Measurements from ENCODE around the gene GNPDA1. TPM values are rescaled to one million over a fixed set of nuclear protein-coding genes. Genes with fewer than 3 reads are reported as not detected.

Gene GNPDA1
- total RNA-seq, 1 donor from 2014 or later = 89.8 TPM

DNA sequence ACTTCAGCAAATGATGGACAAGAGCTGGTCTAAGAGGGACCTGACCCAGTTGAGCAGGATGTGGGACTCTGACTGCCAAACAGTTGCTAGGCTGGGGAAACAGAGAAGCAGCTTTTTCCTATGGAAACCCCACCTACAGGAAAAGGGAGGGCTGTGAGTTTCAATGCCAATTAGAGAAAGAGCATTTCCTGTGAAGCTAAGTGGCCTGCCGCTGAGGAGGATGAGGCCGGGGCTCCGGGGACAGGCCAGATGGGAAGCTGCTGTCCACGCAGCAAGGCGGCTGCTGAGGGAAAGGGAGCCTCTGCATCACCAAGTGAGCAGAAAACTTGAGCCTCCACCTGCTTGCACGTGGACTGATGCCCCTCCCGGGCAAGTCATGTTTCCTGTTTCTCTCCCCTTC is 54.7 kb downstream of the GNPDA1 start, which contains the start of gene PCDH12:
Gene PCDH12, minus strand, starts transcription at position 90 of the 400 bp plus-strand sequence. CDS start 351 bp downstream, outside the sequence.
- Histone ChIP-seq H3K4me3 (no peak within 1 kb of the TSS), H3K27me3 (no peaks in the 10 kb centered on the region), H3K4me1 (peaks cover 5% of the 10 kb centered on the region), H3F3A (ENCODE audit: low read depth) (no peaks in the 10 kb centered on the region), H3K79me2 (ENCODE audit: low read depth) (no peaks in the 10 kb centered on the region), H4K20me1 (ENCODE audit: low read depth) (no peaks in the 10 kb centered on the region), H3K27ac (no peak within 1 kb of the TSS), H2AFZ (replicated peaks) (no peak within 1 kb of the TSS), H3K36me3 (no peaks in the 10 kb centered on the region), H3K9me3 (ENCODE audit: low read depth) (no peaks in the 10 kb centered on the region), H3K4me2 (no peak within 1 kb of the TSS), H3K9ac (no peak within 1 kb of the TSS)
- H3K4me3 Mint-ChIP-seq = peak within 1 kb of the TSS; percentile 30
- H3K4me1 Mint-ChIP-seq = peaks cover 32% of the 10 kb centered on the region
- peaks cover 6% of the 10 kb centered on the region for H3K27me3 Mint-ChIP-seq (ENCODE audit: insufficient read depth, low read depth)
- DNase-seq (ENCODE audit: low spot score) = no peak
- H3K36me3 Mint-ChIP-seq = no peaks in the 10 kb centered on the region
- H3K27ac Mint-ChIP-seq = peak within 1 kb of the TSS; percentile 57
- no peaks in the 10 kb centered on the region for H3K9me3 Mint-ChIP-seq
- no peak for TF ChIP-seq EZH2 (IDR thresholded peaks at IDR 0.05)

- Mint-ChIP-seq H3K27ac (no peak overlapping the region), H3K9me3 (no peaks in the 10 kb centered on the region)
Observed at GRCh38 chr5:141957367-141957996, 55.3 kb downstream of the GNPDA1 start.

GRCh38 chr5:141954194-141954593 is 58.6 kb downstream of the GNPDA1 start:
- Histone ChIP-seq H3K36me3 (no peaks in the 10 kb centered on the region), H3K4me1 (no peaks in the 10 kb centered on the region), H3K4me2 (no peak overlapping the region), H2AFZ (replicated peaks) (no peak overlapping the region), H3F3A (ENCODE audit: low read depth) (no peaks in the 10 kb centered on the region), H3K79me2 (ENCODE audit: low read depth) (no peaks in the 10 kb centered on the region), H3K4me3 (no peak overlapping the region), H3K27me3 (no peaks in the 10 kb centered on the region), H4K20me1 (ENCODE audit: low read depth) (no peaks in the 10 kb centered on the region), H3K9me3 (ENCODE audit: low read depth) (no peaks in the 10 kb centered on the region), H3K27ac (no peak overlapping the region), H3K9ac (no peak overlapping the region)
- no peak overlapping the region for H3K27ac Mint-ChIP-seq
- no peaks in the 10 kb centered on the region for H3K9me3 Mint-ChIP-seq
- H3K4me1 Mint-ChIP-seq = peaks cover 28% of the 10 kb centered on the region
- TF ChIP-seq EZH2 (IDR thresholded peaks at IDR 0.05) (no peak), CTCF (IDR thresholded peaks at IDR 0.05) (no peak), EZH2phosphoT487 (IDR thresholded peaks at IDR 0.05) (no peak)
- no peak for DNase-seq (ENCODE audit: low spot score)
- peaks cover 4% of the 10 kb centered on the region for H3K27me3 Mint-ChIP-seq (ENCODE audit: insufficient read depth, low read depth)
- no peak overlapping the region for H3K4me3 Mint-ChIP-seq
- no peaks in the 10 kb centered on the region for H3K36me3 Mint-ChIP-seq

More at GRCh38 chr5:141957367-141957996, 55.3 kb downstream of the GNPDA1 start:
- peaks cover 32% of the 10 kb centered on the region for H3K4me1 Mint-ChIP-seq
- H3K27me3 Mint-ChIP-seq (ENCODE audit: insufficient read depth, low read depth) = peaks cover 6% of the 10 kb centered on the region
- Histone ChIP-seq H3K9ac (no peak overlapping the region), H3K36me3 (no peaks in the 10 kb centered on the region), H3K27ac (no peak overlapping the region), H3K4me1 (peaks cover 5% of the 10 kb centered on the region), H3F3A (ENCODE audit: low read depth) (no peaks in the 10 kb centered on the region), H3K79me2 (ENCODE audit: low read depth) (no peaks in the 10 kb centered on the region), H3K27me3 (no peaks in the 10 kb centered on the region), H3K4me2 (no peak overlapping the region), H3K9me3 (ENCODE audit: low read depth) (no peaks in the 10 kb centered on the region), H3K4me3 (no peak overlapping the region), H4K20me1 (ENCODE audit: low read depth) (no peaks in the 10 kb centered on the region), H2AFZ (replicated peaks) (no peak overlapping the region)
- H3K4me3 Mint-ChIP-seq = peak overlapping the region; percentile 30
- TF ChIP-seq EZH2phosphoT487 (IDR thresholded peaks at IDR 0.05) = no peak
- DNase-seq (ENCODE audit: low spot score) = no peak
- H3K36me3 Mint-ChIP-seq = no peaks in the 10 kb centered on the region

- no peak overlapping the region for H3K4me3 Mint-ChIP-seq
- H3K27ac Mint-ChIP-seq = no peak overlapping the region
- no peak for DNase-seq (ENCODE audit: low spot score)
- Histone ChIP-seq H4K20me1 (ENCODE audit: low read depth) (no peaks in the 10 kb centered on the region), H2AFZ (replicated peaks) (no peak overlapping the region), H3K4me3 (no peak overlapping the region), H3K79me2 (ENCODE audit: low read depth) (no peaks in the 10 kb centered on the region), H3K36me3 (no peaks in the 10 kb centered on the region), H3K27me3 (no peaks in the 10 kb centered on the region), H3K9ac (no peak overlapping the region), H3K27ac (no peak overlapping the region), H3K9me3 (ENCODE audit: low read depth) (no peaks in the 10 kb centered on the region), H3F3A (ENCODE audit: low read depth) (no peaks in the 10 kb centered on the region), H3K4me1 (no peaks in the 10 kb centered on the region), H3K4me2 (no peak overlapping the region)
- no peaks in the 10 kb centered on the region for H3K9me3 Mint-ChIP-seq
- H3K27me3 Mint-ChIP-seq (ENCODE audit: insufficient read depth, low read depth) = peaks cover 4% of the 10 kb centered on the region
- peaks cover 24% of the 10 kb centered on the region for H3K4me1 Mint-ChIP-seq
- no peaks in the 10 kb centered on the region for H3K36me3 Mint-ChIP-seq
- TF ChIP-seq EZH2 (IDR thresholded peaks at IDR 0.05) (no peak), CTCF (IDR thresholded peaks at IDR 0.05) (no peak), EZH2phosphoT487 (IDR thresholded peaks at IDR 0.05) (no peak)
Observed at GRCh38 chr5:141952020-141952419, 60.8 kb downstream of the GNPDA1 start.
